HL-60/S4 (cell line): ENCODE results near the gene PTCD2.
"Not testable (repeated sequence)": the region's sequence is repeated elsewhere in the genome, so short reads cannot be mapped to it uniquely, and the experiment has no call there.

ENCODE experiments used
- in situ Hi-C: fragments of 300-500 bp; cut with MboI; formaldehyde crosslinking; loops from 2 replicates; pipeline ENCODE4 v1.14.3; 2022; ENCODE audit warnings: low sequenced_read_pairs

The PTCD2 gene

DNA sequence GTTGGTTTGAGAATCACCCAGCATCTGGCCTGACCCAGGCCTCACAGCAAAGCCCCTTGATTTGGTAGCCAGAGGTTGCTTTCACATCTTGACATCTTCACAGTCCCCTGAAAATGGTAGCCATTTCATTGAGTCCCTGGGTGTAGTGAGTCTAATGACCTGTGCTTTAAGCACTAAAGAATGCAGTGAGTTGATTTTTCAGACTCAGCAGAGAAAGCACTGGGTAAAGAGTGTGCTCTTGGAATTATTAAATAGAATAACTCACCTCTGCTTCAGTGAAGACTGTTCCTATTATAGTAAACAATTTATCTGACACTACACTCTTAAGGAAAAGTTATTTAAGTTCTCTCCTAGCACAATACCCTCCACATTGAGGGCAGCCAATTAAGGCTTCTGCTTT, 56.2 kb downstream of the PTCD2 start:
- in situ Hi-C loops = no loop called here

DNA sequence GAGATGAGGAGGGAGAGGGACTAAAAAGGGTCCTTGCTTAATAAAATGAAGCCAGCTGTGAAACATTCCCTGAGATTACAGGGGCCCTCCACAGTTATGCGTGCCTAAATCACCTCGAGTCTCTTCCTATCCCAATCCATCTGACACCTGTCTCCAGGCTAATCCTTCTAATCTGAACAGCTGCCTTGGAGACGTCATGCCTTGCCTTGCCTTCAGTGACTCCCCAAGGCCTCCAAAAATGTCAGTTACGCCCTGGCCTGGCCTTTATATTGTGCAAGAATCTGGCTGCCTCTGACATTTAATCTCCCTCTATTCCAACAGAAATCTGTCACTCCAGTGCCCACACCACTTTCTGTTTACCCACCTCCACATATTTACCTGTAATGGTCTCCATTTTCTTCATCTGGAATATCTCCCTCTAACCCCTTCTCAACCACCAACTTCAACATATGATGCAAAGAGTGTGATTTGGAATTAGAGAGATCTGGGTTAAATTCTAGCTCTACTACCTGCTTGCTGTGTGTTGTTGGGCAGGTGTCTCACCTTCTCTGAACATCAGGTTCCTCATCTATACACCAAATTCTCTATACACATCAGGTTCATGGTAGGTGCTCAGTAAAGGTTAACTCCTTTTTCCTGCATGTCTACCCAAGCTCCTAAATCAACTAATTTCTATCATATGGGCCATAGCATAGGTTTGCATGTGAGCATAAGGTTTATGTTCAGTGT, 57.9 kb downstream of the PTCD2 start:
- in situ Hi-C loops = no loop called here

DNA sequence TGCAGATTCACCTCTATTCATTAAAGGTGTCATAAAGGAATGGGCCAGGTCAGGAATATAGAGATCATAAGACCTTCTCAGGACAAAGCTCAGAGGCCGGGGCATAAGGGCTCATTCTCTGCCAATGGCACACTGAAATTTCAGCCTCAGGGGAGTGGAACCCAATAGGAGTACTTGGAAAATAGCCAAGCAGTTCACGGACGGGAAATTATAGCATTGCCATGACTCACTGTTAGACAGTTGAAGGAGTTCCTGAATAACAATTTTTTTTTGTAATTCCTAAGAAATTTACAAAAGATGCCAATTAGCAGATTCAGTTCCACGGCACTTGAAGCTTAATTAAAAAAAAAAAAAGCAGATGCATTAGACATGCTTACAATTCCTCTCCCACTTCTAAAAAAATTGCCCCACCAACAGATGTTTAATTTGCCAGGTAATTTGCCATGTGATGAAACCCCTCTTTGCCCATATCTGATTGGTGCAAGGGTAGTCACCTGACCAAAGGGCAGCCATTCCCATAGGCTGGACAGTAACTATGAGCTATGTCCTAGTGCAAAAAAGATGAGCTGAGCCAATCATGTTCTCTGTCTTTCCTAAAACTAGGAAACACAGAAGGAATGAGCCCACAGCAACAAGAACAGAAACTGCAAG, 58.6 kb downstream of the PTCD2 start:
- in situ Hi-C loops = no loop called here

DNA sequence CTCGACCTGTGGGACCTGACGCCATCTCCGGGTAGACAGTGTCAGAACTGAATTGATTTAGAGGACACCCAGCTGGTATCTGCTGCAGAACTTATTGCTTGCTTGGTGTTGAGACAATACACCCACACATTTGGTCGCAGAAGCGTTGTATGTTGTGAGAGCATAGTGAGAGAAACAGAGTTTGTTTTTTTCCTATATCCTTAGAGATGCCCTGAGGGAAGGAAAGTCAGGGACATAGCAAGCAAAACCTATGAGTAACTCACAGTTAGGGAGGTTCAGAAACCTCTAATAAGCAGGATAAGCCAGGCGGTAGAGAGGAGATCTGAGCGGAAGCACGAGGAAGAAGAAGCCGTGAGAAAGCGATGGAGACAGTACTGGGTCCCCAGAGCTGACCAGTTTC, 59.8 kb downstream of the PTCD2 start:
- in situ Hi-C loops = no loop called here

DNA sequence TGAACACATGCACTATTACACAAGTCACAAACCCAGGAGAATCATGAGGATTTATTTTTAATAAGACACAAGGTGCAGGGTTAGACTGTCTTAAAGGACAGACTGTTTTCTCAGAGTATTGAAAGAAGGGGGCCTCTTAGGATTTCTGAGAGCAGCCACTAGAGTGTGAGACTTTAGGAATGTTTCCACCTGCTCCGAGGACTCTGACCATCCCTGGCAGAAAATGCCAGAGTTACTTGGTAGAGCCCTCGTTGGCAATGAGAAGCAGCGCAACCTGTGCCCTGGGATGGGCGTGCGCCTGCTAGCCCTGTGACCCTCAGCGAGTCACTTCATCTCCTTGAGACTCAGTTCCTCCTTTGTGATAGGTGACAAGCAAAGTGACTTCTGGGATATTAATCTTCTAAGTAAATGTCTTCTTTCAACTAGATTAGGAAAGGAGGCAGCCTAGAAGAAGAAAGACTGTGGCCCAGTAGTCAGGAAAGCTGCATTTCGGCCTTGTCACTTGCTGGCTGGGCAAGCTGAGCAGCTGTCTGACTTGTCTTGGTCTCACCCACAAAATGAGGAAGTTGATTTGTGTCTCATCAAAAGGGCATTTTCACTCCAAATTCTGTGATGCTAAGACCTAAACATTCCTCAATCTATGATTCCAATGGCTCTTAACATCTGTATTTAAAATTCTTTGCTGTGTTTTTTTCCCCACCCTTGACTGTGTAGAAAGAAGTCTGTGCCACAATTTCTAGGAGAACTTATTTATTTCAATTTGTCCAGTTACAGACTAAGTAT, 60.5 kb downstream of the PTCD2 start:
- in situ Hi-C loops = no loop called here

DNA sequence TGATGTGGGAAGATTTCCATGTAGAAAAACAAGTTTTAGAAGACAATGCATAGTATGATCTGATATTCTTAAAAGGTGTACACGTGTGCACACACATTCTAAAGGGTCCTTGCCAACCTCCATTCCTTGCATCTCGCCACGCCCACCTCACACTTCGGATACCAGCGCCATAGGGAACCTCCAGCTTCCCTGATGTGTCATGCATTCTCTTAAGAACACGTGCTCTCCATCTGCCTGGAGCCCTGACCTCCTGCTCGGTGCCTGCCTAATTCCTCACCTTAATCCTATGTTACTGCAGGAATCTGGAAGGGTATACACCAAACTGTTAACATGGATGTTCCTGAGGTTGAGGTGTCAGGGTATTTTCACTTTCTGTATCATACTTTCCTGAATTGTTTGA, 63.1 kb downstream of the PTCD2 start:
- in situ Hi-C loops = no loop called here

DNA sequence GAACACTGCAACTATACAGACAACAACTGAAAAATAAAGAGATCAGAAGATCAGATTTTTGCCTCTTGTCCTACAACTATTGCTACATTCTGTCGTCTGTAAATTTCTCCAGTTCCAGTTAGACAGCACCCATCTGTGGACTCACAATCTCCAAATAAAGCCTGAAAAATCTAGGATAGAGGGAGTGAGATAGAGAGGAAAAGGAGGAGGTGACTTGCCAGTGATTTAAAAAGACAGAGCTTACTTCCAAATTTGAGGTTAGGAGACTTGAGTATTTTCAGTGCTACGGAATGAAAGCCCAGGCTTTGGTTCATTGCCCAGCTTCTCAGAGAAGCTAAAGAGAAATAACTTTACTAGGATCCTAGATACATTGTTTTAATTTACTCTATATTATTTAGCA, 63.6 kb downstream of the PTCD2 start:
- in situ Hi-C loops = no loop called here

DNA sequence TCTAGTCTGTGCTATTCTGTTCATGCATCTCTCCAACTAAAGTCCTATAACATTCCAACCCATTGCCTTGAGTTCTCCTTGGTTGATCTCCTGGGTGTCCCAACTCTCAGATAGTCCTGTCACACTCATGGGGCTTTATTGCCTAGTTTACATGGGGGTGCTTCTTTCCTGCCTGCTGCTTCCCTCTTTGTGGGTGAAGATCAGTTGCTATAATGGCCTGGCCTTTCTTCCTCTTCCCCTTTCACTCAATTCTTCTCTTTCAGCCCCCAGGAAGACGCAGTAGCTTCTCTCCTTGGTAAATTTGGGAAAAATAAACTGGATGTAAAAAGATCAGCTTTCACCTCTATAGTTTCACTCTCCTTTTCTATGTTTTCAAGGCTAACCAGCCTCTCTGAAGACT, 66.5 kb downstream of the PTCD2 start:
- in situ Hi-C loops = no loop called here

DNA sequence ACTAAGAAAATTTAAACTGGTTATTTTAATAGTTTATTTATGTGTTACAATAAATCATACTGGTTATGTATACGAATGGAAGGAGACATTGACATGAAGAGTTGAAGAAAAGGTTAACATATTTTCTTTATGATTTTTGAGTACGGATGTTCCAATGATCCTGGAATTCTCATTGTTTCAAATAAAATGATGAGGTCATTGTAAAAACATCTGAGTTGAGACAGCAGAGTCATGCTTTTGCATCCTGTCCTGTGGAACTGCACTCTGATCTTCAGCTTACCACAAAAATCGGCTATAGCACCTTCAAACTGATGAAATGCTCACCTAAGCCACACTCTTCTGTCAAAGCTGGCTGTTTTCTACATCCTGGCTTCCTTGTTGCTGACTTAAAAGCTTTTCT, 67.8 kb downstream of the PTCD2 start:
- in situ Hi-C loops = no loop called here

DNA sequence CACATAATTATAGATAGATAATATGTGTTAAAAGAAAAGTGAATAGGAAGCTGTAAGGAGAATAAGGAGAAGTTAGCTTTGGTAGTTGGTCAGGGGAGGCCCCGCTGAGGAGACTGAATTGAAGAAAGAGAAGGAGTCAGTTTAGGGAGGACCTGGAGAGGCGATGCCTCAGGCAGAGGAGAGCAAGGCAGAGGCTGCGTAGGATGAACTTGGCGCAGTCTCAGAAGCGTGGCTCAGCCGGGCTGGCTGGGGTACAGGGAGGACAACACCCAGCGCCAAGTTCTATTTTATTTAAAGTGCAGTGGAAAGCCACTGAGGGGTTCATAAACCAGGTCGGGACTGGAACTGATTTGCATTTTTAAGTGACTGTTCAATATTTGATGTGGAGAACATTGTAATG, 68.5 kb downstream of the PTCD2 start:
- in situ Hi-C loops = no loop called here

DNA sequence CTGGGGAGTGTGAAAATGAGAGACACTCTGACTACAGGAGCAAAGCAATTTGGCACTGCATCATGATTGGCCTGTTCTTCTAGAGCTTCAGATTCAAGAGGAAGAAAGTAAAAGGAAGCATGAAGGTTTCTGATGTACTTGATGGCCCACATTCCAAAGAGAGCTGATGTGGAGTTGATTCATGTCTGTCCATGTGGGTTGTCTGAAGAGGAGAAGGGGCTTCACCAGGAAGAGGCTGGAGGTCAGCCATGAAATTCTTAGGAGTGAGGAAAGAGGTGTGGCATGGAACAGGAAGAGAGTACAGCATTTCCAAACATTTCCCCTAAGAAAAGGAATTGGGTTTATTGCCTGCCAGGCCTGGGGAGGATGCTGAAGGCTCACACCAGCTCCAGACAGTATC, 70.7 kb downstream of the PTCD2 start:
- in situ Hi-C loops = no loop called here

DNA sequence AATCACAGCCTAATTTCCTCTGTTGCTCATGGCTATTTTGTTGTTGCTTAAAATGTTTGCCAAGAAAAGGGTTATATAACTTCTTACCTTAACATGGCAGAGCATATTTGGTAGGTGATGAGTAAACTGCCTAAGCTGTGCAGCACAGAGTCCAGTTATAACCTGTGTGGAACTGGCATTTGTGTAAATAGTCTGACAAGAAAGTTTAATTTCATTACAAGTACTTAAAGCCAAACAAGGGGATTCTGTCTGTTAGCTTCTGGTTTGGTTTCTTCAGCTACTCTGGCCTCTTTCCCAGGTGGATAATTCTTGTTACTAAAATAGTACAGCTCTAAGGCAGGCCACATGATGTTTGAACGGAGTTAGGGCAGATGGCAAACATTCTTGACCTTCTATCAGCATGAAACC, 72.2 kb downstream of the PTCD2 start:
- in situ Hi-C loops = no loop called here

DNA sequence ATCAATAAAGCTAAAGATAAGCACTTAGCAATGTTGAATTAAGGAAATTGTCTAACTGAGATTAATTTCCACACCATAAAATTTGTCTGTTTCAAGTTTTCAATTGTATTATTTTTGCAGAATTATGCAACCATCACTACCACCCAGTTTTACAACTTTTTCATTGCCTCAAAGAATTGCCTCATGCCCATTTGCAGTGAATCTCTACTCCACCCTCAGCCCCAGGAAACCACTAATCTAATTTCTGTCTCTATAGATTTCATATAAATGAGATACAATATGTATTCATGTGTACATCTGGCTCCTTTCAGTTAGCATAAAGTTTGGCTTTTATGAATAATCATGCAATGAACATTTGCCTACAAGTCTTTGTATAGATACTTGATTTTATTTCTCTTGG, 72.9 kb downstream of the PTCD2 start:
- in situ Hi-C loops = no loop called here

DNA sequence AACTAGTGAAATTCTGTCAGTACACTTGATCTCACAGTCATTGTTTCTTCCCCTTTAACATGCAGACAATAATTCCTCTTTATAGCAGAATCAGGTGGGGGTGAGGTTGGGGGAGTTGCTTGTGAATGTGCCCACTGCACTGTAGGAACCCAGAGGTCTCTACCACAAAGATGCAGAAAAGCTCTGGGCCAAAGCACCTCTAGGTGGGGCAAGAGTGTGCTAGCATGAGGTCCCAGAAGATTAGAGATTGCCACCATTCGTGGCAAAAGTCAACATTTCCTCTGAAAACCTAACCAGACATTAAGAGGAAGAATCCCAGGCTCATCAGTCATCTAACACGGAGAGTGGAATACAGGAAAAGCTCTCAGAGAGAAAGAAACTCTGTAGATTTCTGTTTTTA, 74.5 kb downstream of the PTCD2 start:
- in situ Hi-C loops = no loop called here

DNA sequence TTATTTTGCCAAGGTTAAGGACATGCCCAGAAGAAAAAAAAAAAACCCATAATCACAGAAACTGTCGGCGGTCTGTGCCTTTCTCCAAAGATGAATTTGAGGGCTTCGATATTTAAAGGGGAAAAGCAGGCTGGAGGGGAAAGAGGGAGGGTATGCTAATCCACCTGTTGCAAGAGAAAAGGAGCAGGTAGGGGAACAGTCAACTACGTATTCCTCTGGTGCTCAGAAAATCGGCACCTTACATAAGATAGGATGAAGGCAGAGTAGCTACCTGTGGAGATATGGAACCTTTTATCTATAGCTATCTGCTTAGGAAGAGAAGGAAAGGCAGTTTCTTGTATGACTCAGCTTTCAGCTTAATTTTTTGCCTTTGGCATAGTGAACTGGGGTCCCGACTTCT, 77.7 kb downstream of the PTCD2 start:
- in situ Hi-C loops = no loop called here

DNA sequence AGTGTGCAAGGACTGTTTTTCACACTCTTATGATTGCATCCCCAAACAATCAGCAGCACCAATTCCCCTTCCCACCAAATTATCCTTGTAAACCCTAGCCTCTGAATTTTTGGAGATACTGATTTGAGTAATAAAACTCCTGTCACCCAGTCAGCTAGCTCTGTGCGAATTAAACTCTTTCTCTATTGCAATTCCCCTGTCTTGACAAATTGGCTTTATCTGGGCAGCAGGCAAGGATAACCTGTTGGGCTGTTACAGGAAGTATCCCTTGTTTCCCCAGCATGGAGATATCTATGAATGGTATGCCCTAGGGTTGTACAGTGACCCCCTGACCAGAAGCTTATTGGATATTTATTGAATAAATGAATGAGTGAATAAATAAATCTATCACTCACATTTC, 80.8 kb downstream of the PTCD2 start:
- in situ Hi-C loops = no loop called here

DNA sequence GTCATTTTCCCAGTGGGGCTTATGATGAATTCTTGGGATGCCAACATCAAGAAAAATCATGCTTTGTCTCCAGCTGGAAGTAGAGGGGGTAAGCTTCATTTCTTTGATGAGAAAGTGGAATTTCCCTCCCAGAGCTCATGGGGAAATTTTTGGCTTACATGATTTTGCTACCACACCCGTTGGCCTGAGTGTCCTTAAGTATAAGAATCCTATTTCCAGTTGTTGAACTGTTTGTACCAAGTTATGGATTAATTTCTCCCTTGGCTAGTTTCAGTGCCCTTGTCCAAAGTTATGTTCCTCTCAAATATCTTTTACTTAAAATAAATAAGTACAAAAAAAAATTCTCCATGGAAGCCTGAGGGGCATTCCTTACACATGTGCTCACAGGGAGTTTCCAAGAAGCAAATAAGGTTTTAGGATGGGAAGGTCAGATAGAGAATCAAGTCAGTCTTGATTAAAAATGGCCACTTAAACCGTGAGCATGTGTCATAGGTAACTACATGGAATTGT, 82.3 kb downstream of the PTCD2 start:
- in situ Hi-C loops = no loop called here

DNA sequence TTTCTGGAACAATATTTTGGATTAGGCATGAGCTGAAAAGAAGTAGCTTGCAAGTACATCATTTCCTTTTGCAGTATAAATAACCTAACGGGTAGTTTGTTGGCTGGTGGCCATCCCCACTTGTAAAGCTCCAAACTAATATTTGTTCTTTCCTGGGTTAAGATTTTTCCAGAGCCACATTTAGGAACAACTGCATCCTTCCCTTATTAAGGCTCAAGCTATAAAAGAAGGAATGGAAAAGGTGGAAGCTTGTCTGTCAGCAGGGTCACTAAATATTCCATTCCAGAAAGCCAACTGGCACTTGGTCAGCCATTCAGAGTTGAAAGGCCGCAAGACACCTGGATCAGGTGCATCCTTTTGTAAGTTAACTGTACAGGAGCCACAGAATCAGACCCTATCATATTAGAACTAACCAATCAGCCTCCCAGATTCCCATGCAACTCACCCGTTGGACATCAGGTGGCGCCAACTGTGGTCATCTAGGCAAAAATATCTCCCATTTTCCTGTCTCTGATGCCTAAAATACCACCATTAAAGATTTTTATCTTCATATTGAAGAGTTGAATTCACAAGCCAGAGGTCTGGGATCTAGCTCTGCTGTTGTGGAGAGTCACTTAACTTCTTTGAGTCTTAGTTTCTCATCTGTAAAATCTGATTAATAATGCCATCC, 82.9 kb downstream of the PTCD2 start:
- in situ Hi-C loops = no loop called here

DNA sequence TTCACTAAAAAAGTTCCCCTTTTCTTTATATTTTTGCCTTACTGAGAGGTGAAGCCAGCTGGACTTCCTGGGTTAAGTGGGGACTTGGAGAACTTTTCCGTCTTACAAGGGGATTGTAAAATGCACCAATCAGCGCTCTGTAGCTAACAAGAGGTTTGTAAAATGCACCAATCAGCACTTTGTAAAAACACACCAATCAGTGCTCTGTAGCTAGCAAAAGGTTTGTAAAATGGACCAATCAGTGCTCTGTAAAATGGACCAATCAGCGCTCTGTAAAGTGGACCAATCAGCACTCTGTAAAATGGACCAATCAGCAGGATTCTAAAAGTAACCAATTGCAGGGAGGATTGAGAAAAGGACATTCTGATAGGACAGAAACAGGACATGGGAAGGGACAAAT, 84.6 kb downstream of the PTCD2 start:
- in situ Hi-C loops = not testable (repeated sequence)

DNA sequence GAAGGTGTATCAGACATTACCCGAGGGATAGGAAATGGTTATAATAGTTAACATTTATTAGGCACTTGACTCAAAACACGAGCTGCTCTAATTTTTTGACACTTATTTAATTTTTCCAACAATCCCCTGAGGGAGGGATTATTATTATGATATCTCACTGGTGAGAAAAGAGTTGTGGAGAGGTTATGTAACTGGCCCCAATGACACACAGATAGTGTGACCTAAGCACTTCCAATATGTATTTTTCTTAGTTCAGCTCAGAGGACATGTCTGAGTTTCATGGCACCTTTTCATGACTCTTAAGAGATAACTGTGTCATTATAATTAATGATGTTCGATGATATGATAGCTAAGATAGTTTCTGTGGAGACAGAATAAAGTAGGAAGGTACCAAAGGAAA, 86.9 kb downstream of the PTCD2 start:
- in situ Hi-C loops = no loop called here

DNA sequence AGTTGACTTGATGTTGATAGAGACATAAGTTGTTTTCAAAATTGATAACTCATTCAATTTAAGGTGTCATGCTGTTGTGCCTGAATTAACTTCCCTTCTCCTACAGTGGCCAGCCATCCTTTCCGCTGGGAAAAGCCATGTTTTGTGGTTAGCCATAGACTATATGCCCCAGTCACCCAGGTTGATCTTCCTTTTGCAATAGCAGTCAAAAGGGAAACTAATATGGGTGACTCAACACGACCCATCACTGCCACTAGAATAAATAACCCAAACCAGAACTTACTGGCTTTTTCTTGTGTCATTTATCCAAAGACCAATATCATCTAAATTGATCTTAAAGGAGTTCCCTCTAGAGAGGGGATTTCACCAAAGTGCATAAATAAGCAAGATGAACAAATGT, 87.4 kb downstream of the PTCD2 start:
- in situ Hi-C loops = no loop called here
